NCI-H2029 treated with DMSO at 0.1 percent for 48 hours (cell line): ENCODE results near the gene LMBRD1.

Source experiments
- DNase-seq: peaks from one replicate; lab custom pipeline; 2025; lab: John Stamatoyannopoulos, UW

Gene LMBRD1

GRCh38 chr6:69630767-69631166, 166.0 kb downstream of the LMBRD1 start:
- no peak for DNase-seq

- DNase-seq, result no peak
These were observed 169.2 kb downstream of the LMBRD1 start for GRCh38 chr6:69627625-69628024.

GRCh38 chr6:69624944-69625343, 171.9 kb downstream of the LMBRD1 start:
- no peak for DNase-seq
